ENCODE data around the gene SLC39A13. TPM values are rescaled to one million over a fixed set of nuclear protein-coding genes. Genes with fewer than 3 reads are reported as not detected.
A peak's percentile ranks its signal among the peaks of the same experiment; 100 is the strongest.

SLC39A13 gene
- total RNA-seq, 1 donor, result 73.0 TPM

GRCh38 chr11:47414685-47415070 lies 6.3 kb downstream of the SLC39A13 start:
- no peak for DNase-seq (ENCODE audit: low read depth)
- no peak overlapping the region for H3K4me3 ChIP-seq (ENCODE audit: low read depth, low read length)
- TF ChIP-seq, protein P1, sequence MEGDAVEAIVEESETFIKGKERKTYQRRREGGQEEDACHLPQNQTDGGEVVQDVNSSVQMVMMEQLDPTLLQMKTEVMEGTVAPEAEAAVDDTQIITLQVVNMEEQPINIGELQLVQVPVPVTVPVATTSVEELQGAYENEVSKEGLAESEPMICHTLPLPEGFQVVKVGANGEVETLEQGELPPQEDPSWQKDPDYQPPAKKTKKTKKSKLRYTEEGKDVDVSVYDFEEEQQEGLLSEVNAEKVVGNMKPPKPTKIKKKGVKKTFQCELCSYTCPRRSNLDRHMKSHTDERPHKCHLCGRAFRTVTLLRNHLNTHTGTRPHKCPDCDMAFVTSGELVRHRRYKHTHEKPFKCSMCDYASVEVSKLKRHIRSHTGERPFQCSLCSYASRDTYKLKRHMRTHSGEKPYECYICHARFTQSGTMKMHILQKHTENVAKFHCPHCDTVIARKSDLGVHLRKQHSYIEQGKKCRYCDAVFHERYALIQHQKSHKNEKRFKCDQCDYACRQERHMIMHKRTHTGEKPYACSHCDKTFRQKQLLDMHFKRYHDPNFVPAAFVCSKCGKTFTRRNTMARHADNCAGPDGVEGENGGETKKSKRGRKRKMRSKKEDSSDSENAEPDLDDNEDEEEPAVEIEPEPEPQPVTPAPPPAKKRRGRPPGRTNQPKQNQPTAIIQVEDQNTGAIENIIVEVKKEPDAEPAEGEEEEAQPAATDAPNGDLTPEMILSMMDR (IDR thresholded peaks at IDR 0.05; ENCODE audit: insufficient read depth, low read depth, low read length), result no peak

DNA sequence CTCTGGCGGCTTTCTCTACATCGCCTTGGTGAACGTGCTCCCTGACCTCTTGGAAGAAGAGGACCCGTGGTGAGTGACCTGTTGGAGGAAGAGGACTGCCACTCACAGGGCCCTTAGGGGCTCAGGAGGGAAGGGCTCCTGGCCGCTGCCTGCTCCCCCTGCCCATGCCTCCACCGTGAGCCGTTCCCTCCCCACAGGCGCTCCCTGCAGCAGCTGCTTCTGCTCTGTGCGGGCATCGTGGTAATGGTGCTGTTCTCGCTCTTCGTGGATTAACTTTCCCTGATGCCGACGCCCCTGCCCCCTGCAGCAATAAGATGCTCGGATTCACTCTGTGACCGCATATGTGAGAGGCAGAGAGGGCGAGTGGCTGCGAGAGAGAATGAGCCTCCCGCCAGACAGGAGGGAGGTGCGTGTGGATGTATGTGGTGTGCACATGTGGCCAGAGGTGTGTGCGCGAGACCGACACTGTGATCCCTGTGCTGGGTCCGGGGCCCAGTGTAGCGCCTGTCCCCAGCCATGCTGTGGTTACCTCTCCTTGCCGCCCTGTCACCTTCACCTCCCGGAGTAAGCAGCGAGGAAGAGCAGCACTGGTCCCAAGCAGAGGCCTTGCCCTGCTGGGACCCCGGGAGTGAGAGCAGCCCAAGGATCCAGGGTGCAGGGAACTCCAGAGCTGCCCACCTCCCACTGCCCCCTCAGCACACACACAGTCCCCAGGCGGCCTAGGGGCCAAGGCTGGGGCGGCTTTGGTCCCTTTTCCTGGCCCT lies 6.9 kb downstream of the SLC39A13 start:
- DNase-seq (ENCODE audit: low read depth), result no peak
- TF ChIP-seq, protein P1 (IDR thresholded peaks at IDR 0.05; ENCODE audit: insufficient read depth, low read depth, low read length), result no peak
- H3K4me3 ChIP-seq (ENCODE audit: low read depth, low read length), result no peak overlapping the region

- peak; percentile 97 for DNase-seq (ENCODE audit: low read depth)
- TF ChIP-seq, protein P1 (IDR thresholded peaks at IDR 0.05; ENCODE audit: insufficient read depth, low read depth, low read length), result no peak
- no peak overlapping the region for H3K4me3 ChIP-seq (ENCODE audit: low read depth, low read length)
Measured at GRCh38 chr11:47415949-47416472, 7.6 kb downstream of the SLC39A13 start.

- no peak for DNase-seq (ENCODE audit: low read depth)
- no peak overlapping the region for H3K4me3 ChIP-seq (ENCODE audit: low read depth, low read length)
- TF ChIP-seq, protein P1 (IDR thresholded peaks at IDR 0.05; ENCODE audit: insufficient read depth, low read depth, low read length), result no peak
Measured at GRCh38 chr11:47417712-47418111, 9.3 kb downstream of the SLC39A13 start.

DNA sequence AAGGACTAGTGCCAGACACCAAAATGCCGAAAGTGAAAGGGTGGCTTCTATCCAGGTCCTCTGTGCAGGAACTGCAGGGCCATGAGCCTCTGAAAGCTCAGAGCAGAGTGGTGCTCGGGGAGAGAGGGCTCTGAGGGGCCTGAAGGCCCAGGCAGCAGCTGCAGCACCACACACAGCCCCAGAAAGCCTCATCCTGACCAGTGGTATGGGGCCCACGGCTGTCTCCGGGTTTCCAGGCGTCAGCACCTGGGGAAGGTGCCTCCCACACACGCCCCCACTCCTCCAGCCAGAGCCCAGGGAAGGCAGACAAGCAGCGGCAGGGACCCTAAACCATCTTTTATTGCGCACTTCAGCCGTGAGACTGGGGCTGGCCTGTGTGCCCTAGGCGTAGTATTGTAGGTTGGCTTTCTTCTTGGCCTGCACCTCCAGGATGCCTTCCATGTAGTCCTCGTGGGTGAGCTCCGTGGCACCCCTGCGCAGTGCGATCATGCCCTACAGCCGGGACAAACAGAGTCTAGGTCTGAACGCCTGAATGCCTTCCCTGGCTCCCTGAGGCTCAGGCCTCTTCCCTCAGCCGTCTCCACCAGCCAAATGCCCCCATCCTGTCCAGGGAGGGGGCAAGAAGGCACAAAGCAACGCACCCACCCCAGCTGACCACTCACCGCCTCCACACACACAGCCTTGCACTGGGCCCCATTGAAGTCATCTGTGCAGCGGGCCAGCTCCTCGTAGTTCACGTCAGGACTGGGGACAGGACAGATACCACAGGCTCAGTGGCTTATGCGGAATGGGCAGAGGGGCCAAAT lies 10.3 kb downstream of the SLC39A13 start:
- TF ChIP-seq, protein P1 (IDR thresholded peaks at IDR 0.05; ENCODE audit: insufficient read depth, low read depth, low read length), result no peak
- DNase-seq (ENCODE audit: low read depth), result no peak
- H3K4me3 ChIP-seq (ENCODE audit: low read depth, low read length), result no peak overlapping the region

- TF ChIP-seq, protein P1 (IDR thresholded peaks at IDR 0.05; ENCODE audit: insufficient read depth, low read depth, low read length), result no peak
- peak overlapping the region; percentile 80 for H3K4me3 ChIP-seq (ENCODE audit: low read depth, low read length)
- DNase-seq (ENCODE audit: low read depth), result no peak
Measured at GRCh38 chr11:47425611-47426010, 17.2 kb downstream of the SLC39A13 start.
